ENCODE measurements around the gene RNASE13.
A peak's percentile ranks its signal among the peaks of the same experiment; 100 is the strongest.
"Not testable (repeated sequence)": the region's sequence is repeated elsewhere in the genome, so short reads cannot be mapped to it uniquely, and the experiment has no call there.

RNASE13 gene

DNA sequence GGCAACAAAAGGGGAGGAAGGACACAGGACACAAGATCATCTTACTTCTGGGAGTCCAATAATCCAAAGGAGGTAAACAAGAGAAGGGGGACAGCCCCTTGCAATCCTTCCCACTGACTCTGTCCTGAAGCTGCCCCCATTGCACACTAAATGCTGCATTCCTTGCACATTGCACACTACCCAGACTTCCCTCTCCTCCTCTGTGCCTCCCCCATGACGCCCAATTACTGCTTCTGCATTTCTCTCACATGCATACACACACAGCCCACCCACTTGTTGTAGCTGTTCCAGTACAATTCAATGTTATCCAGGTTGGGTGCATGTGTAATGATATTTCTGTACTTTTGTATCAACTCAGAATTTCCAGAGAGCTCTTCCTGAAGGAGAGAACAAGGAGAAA, 15.2 kb downstream of the RNASE13 start:
- DNase-seq, result no peak

DNA sequence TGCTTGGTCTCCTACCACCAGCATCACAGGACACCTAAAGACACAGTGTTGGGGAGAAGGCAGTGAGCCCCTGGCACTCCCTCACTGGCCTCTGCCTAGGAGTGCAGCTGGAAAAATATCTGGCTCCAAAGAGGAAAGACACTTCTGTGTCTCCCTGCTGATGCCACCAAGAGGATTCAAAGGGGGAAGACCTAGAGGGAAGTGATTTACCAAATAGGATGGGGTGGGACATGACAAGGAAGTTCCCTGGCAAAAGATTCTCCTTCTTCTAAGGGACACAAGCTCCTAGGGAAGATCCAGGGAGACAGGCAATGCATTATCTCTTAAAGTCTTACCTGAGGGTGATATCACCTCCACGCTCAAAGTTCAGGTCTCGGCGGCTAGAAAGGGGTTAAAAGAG, 15.8 kb downstream of the RNASE13 start:
- no peak for DNase-seq

- DNase-seq, result no peak
Observed at GRCh38 chr14:21018286-21018685, 16.3 kb downstream of the RNASE13 start.

- no peak for DNase-seq
Observed at GRCh38 chr14:21017528-21018245, 16.9 kb downstream of the RNASE13 start.

DNA sequence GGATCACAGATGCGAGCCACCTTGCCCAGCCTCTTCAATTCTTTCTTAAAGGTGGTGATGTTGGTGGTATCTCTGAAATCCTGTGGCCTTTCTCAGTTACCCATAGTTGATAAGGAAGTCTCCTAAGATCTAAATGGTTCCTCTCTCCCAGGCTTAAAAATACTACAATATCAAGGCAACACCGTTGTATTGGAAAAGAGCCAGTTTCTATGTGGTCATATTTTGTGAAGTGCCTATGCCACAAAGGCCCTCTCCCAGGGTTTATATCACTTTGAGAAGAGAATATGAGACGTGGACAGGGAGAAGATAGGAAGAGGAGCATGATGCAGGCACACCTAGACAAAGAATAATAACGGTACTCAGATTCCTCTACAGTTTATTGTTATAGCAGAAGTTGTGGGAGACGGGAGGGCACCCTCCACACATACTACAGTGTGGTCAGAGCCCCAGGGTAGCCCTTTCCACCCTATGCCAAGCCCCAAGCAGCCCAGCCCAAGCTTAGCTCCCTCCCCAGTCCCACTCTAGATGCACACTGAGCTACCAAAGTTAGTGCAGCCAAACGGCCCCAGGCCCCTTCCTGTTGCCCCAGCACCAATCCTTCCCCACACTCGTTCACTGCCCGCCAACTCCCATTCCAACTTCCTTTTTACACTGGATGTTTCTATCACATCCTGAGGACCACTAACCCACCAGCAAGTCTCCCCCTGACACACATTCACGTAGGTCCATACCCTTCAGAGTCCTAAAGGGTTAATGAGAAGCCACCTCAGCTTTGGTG, 18.0 kb downstream of the RNASE13 start:
- no peak for DNase-seq

GRCh38 chr14:21015312-21015711, 19.3 kb downstream of the RNASE13 start:
- DNase-seq, result no peak

GRCh38 chr14:21014761-21015190, 19.8 kb downstream of the RNASE13 start:
- peak; percentile 86 to 92 for DNase-seq

- DNase-seq, result no peak
Observed at GRCh38 chr14:21011136-21011535, 23.5 kb downstream of the RNASE13 start.

GRCh38 chr14:21009721-21010120, 24.9 kb downstream of the RNASE13 start:
- DNase-seq, result not testable (repeated sequence)

DNA sequence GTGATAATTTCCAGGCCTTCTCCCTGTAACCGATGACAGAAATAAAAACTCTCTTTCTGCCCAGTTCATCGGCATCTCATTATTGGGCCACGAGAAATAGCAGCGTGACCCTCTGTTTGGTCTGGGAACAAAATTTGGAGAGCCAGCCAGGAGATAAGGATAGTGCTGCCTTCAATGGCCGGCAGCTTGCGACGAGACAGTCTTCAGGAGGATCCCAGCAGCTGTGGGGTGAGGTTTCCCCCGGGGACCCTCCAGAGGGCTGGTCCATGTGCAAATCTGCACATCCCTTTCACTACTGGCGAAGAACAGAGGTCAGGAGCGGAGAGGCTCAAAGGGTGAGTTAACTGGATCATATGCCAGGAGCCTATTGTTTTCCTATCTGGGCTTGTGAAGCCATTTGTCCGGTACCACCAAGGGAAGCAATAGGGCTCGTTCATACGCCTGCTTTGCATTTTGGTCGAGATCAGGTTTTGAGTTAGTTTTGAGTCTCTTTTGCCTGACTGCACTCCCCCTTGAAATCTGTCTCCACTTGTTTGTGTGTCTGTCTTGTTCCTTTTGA, 30.7 kb downstream of the RNASE13 start:
- no peak for DNase-seq

GRCh38 chr14:21001218-21001617, 33.4 kb downstream of the RNASE13 start:
- DNase-seq, result no peak

GRCh38 chr14:20999591-20999990, 35.0 kb downstream of the RNASE13 start:
- DNase-seq, result no peak

DNA sequence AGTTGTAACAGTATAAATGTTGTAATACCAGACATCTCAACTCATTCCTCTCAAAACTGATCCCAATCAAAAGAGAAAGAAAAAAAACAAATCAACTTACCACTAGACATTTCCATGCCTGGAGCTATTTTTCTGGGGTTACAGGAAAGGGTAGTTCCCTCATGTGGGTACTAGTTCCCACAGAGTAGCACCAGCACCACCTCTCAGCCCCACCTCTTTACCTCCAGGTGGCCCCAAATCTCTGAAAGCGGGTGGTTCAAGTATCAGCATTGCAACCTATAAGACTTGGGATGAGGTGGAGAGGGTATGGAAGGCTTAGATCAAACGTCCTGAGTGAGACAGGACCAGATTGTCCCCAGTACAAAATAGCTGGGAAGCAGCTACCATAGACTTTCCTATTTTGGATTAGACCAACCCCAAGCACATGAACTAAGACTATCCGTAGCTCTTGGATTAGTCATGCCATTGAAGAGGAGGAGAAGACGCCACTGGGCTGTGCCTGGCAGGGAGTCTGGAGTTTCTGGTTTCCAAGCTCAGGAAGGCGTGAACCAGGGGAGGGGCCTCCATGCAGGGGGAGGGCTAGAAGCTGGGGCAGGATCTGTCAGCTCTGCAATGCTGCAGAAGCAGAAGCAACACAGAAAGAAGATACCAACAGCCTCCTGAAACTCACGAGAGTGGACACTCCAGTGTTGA, 35.8 kb downstream of the RNASE13 start, which contains the start of gene SLC39A2:
Gene SLC39A2 (plus strand): TSS at position 620 of the 693 bp plus-strand sequence. CDS start 154 bp downstream, outside the sequence.
- DNase-seq, result no peak

- DNase-seq, result no peak
Observed at GRCh38 chr14:20998139-20998538, 36.5 kb downstream of the RNASE13 start.

DNA sequence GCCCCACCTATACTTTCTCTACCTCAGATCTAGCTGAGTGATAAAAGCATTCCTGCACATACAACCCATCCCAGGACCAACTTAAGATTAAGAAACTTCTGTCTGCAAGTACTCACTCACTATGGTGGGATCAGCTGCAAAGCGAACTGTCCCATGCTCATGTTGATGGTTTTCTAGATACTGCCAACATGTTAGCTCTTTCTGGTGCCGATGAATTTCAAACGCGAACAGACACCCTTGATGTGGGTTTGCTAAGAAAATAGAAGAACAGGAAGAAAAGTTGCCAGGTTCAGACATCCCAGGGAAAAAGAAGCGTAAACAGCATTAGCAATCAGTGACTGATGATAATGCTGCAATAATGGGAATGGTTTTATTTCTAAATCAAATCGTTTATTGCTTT, 37.0 kb downstream of the RNASE13 start:
- no peak for DNase-seq

- DNase-seq, result no peak
Observed at GRCh38 chr14:20997115-20997514, 37.5 kb downstream of the RNASE13 start.

GRCh38 chr14:20996521-20996920, 38.1 kb downstream of the RNASE13 start:
- no peak for DNase-seq

- DNase-seq, result peak; percentile 86 to 94
Observed at GRCh38 chr14:20989787-20990600, 44.6 kb downstream of the RNASE13 start, which contains the start of gene METTL17. Gene METTL17, plus strand, starts transcription at chr14:20989980. Its CDS starts 23 bp downstream, at chr14:20990003.

DNA sequence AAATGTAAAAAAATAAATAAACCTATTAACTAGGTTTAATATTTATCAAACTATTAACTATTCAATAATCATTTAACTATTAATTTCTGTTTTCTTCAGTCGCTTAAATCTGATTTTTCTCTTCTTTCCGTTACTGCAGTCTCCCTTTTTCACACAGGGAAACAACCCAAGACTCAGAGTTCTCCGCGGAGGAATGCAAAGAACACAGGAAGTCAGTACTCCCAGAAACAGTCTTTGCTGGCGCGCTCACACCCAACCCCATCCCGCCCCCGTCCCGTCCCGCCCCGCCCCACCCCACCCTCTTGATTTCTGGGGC, 45.2 kb downstream of the RNASE13 start:
- no peak for DNase-seq

DNA sequence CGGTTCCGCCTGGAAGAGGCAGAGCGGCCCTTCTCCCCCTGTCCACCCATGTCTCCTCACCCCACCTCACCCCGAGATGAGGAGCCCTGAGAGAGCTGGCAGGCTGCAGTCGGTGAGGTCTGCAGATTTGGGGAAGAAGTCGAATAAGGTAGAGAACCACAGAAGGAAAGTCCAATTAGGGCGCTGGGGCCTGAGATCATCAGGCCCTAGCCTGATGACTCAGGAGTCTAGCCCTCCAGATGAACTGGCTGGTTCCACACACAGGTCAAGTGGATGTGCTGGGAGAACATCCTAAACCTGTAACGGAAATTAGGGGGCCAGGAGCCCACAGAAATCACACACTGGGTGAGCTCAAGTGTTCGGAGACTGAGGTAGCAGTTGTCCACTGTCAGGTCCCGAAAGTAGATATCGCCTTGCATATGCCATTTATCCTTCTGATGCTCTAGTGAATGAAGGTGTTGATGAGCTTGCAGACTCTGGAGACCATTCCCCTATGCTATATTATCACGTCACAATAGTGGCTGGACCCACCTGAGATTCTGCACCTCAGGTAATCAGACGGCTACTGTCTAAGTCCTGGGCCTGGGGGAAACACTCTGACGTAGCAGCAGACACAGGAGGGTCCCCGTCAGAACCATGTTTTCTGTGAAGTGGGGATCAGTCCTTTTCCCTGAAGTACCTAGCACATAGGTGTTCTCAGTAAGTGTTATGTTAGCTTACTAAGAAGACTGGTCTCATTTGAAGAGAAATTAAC, 45.7 kb downstream of the RNASE13 start:
- DNase-seq, result no peak

- DNase-seq, result no peak
Observed at GRCh38 chr14:20986811-20987210, 47.8 kb downstream of the RNASE13 start.

- DNase-seq, result not testable (repeated sequence)
Observed at GRCh38 chr14:20985650-20986049, 49.0 kb downstream of the RNASE13 start.

Measured in NCI-H526 (cell line).